ENCODE data around the gene NAA38.

Gene NAA38

GRCh38 chr17:7841396-7841914, 15.9 kb downstream of the NAA38 start:
- DNase-seq (ENCODE audit: low spot score) = peak; percentile 52

GRCh38 chr17:7840875-7841274, 16.5 kb downstream of the NAA38 start:
- no peak for DNase-seq (ENCODE audit: low spot score)

GRCh38 chr17:7840441-7840840, 16.9 kb downstream of the NAA38 start:
- DNase-seq (ENCODE audit: low spot score) = no peak

GRCh38 chr17:7839876-7840261, 17.5 kb downstream of the NAA38 start:
- no peak for DNase-seq (ENCODE audit: low spot score)

- DNase-seq (ENCODE audit: low spot score) = no peak
Measured at GRCh38 chr17:7839190-7839875, 18.0 kb downstream of the NAA38 start.

GRCh38 chr17:7838090-7839075, 19.0 kb downstream of the NAA38 start:
- no peak for DNase-seq (ENCODE audit: low spot score)

GRCh38 chr17:7837408-7838088, 19.8 kb downstream of the NAA38 start:
- no peak for DNase-seq (ENCODE audit: low spot score)

- peak; percentile 55 for DNase-seq (ENCODE audit: low spot score)
Measured at GRCh38 chr17:7836596-7837407, 20.6 kb downstream of the NAA38 start.

- DNase-seq (ENCODE audit: low spot score) = no peak
Measured at GRCh38 chr17:7835814-7836595, 21.4 kb downstream of the NAA38 start.

- DNase-seq (ENCODE audit: low spot score) = peak; percentile 87
Measured at GRCh38 chr17:7834957-7835813, 22.2 kb downstream of the NAA38 start.

GRCh38 chr17:7834542-7834956, 22.8 kb downstream of the NAA38 start:
- no peak for DNase-seq (ENCODE audit: low spot score)

- DNase-seq (ENCODE audit: low spot score) = peak; percentile 89
Measured at GRCh38 chr17:7833795-7834541, 23.4 kb downstream of the NAA38 start, which contains the start of gene KDM6B. Gene KDM6B, plus strand, starts transcription at chr17:7834217. Its CDS starts 11,338 bp downstream, at chr17:7845555.

GRCh38 chr17:7833011-7833794, 24.2 kb downstream of the NAA38 start:
- DNase-seq (ENCODE audit: low spot score) = no peak

GRCh38 chr17:7832431-7832830, 24.9 kb downstream of the NAA38 start:
- DNase-seq (ENCODE audit: low spot score) = no peak

- no peak for DNase-seq (ENCODE audit: low spot score)
Measured at GRCh38 chr17:7831233-7831632, 26.1 kb downstream of the NAA38 start.

- DNase-seq (ENCODE audit: low spot score) = no peak
Measured at GRCh38 chr17:7830616-7831015, 26.7 kb downstream of the NAA38 start.

- no peak for DNase-seq (ENCODE audit: low spot score)
Measured at GRCh38 chr17:7825206-7825990, 32.0 kb downstream of the NAA38 start.
